GM10248 (cell line): ENCODE measurements around the gene PAQR4.

Experiments
- CTCF ChIA-PET: fragments of 300-600 bp; sonication (Branson Sonifier 250); formaldehyde crosslinking; extraction: SDS; loops from one replicate; lab custom pipeline; 2021; ENCODE audit warnings: antibody characterized with exemption; lab: Yijun Ruan, JAX
- POLR2A ChIA-PET: fragments of 350-650 bp; sonication (Branson Sonifier 250); formaldehyde crosslinking; extraction: SDS; loops from one replicate; lab custom pipeline; 2020; ENCODE audit warnings: antibody characterized with exemption; lab: Yijun Ruan, JAX
- DNase-seq: peaks from one replicate; pipeline ENCODE4 v3.0.0; 2012; ENCODE audit errors: extremely low spot score
- TF ChIP-seq, protein P1 (sequence below): IDR thresholded peaks from 2 replicates; pipeline ENCODE4 v1.5.1; 2012; ENCODE audit warnings: mild to moderate bottlenecking, low read depth; ENCODE audit errors: extremely low read depth, missing control alignments, control extremely low read depth

Gene PAQR4

DNA sequence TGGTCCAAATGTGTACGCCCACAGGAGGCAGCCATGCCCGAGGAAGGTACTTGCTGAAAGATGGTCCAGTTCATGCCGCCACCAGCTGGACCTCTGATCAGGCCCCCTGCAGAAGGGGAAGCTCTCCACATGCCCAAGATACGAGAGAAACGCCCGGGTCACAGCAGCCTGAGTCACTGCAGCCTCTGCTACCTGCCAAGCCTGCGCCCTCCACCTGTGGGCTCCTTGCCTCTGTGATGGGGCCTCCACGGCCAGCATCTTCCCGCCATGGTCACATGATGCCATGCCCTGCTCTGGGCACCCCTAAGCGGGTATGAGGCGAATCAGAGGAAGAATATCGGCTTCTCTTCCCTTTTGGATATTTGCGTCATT is 18.8 kb upstream of the PAQR4 start:
- TF ChIP-seq, protein P1, sequence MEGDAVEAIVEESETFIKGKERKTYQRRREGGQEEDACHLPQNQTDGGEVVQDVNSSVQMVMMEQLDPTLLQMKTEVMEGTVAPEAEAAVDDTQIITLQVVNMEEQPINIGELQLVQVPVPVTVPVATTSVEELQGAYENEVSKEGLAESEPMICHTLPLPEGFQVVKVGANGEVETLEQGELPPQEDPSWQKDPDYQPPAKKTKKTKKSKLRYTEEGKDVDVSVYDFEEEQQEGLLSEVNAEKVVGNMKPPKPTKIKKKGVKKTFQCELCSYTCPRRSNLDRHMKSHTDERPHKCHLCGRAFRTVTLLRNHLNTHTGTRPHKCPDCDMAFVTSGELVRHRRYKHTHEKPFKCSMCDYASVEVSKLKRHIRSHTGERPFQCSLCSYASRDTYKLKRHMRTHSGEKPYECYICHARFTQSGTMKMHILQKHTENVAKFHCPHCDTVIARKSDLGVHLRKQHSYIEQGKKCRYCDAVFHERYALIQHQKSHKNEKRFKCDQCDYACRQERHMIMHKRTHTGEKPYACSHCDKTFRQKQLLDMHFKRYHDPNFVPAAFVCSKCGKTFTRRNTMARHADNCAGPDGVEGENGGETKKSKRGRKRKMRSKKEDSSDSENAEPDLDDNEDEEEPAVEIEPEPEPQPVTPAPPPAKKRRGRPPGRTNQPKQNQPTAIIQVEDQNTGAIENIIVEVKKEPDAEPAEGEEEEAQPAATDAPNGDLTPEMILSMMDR: no peak
- no peak for DNase-seq
- CTCF ChIA-PET: interaction anchor here (1.5 kb wide), 1 partner anchor 23 kb away, joined by 4 read pairs; no protein-coding TSS in a partner anchor
- POLR2A ChIA-PET: no interaction called here

DNA sequence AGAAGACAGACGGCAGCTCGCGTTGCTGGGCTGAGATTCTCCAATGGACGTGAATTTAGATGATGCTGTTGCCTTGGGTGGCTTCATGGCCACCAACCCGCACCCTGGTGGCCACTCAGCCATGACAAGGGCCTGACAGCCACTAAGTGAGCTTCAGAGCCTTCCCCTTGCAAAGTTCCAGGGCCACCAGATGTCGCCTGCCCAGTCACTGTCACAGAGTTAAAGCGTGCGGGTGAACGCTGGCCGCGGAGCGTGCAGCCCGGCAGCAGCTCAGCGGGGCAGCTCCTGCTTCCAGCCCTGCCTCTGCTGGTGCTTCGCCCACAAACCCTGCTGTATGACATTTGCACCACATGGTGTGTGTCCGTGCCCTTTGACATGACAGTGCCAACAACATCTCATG is 18.4 kb upstream of the PAQR4 start:
- no peak for DNase-seq
- CTCF ChIA-PET: interaction anchor here (1.5 kb wide), 1 partner anchor 24 kb away, joined by 4 read pairs; no protein-coding TSS in a partner anchor
- POLR2A ChIA-PET: no interaction called here
- TF ChIP-seq, protein P1: no peak

DNA sequence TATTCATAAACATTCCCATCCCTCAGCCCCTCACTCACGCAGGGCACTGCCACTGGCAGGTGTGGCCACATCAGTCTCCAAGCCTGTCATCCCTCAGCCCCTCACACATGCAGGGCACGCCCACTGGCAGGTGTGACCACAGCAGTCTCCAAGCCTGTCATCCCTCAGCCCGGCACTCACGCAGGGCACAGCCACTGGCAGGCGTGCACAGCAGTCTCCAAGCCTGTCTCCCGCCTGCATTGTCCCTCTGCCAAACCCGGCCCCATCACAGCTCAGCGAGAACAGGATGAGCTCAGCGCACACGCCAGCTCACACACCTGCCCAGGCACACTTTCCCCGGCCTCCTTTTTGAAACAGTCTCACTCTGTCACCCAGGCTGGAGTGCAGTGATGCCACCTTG is 16.5 kb upstream of the PAQR4 start:
- POLR2A ChIA-PET: no interaction called here
- TF ChIP-seq, protein P1: no peak
- CTCF ChIA-PET: interaction anchor here (0.7 to 2.9 kb wide), 4 partner anchors 9 to 211 kb away, joined by 3 to 11 read pairs (median 6); no protein-coding TSS in a partner anchor
- DNase-seq: no peak

DNA sequence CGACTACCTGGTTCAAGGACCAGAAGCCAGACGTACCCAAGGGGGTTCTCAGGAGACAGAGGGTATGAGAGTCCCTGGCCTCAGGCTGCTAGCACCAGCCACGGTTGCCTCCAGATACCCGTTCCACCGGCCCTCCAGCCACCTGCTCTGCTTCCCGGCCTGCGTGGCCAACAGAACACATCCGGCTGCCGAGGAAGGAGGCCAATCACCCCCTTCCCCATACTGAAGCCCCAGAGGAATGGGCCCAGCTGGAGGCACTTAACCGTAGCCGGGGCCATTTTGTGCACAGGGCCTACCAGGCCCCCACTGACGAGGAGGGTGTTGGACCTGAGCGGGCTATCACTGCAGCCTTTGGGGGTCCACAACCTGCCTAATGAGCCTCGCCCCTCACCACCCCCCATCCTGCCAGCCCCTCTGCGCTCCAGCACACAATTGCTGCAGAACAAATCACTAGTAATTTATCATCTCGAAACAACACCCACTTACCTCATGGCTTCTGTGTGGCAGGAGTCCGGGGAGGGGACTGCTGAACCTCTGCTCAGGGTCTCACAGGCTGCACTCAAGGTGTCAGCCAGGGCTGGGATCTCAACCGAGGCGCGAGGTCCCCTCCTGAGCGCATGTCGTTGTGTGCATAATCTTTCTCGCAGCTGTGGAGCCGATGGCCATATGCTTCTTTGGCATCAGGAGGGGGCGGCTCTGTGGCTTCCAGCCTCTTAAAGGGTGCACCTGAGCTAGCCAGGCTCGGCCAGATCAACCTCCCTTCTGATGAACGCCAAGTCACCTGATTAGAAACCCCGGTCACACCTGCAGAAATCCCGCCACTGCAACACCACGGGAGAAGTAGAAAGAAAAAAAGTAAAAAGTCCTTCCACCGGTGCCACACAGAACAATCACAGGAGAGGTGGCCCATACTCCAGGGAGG is 15.2 kb upstream of the PAQR4 start:
- DNase-seq: no peak
- ChIA-PET POLR2A (interaction anchor here (0.9 kb wide), 1 partner anchor 27 kb away, joined by 3 read pairs; no protein-coding TSS in a partner anchor), CTCF (interaction anchor here (2.5 to 2.9 kb wide), 2 partner anchors 8 to 27 kb away, joined by 10 to 11 read pairs; no protein-coding TSS in a partner anchor)
- TF ChIP-seq, protein P1: no peak

DNA sequence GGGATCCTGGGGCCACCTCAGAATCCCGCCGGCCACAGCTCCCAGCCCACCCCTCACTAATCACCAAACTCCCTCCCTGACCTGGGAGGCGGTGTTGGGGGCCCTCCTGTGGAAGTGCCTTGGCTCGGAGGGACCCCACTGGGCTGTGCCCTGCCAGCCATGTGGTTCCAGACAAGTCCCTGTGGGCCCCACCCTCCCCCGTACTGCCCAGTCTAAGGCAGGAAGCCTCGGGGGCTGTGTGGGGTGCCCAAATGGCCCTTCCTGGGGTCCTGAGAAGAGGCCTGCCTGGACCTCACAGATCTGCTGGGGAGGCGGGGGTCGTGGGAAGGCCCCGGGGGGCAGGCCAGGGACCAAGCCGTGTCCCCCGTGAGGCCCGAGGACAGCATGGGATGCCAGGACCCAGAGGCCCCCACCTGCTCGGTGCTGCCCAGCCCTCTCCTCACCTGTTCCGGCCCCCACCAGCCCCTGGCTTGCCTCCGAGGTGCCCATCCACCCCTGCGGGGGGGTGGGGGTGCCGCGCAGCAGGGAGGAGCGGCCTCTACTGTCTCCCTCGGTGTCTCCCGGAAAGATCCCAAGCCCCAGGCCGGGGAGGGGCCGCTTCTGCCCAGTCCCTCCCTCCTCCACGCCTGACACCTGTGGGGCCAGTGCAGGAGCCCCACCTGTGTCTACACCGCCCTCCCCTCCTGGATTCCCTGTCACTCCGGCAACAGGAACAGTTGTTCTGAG is 14.3 kb upstream of the PAQR4 start:
- ChIA-PET POLR2A (interaction anchor here (0.9 kb wide), 1 partner anchor 28 kb away, joined by 3 read pairs; no protein-coding TSS in a partner anchor), CTCF (interaction anchor here (1.0 to 2.9 kb wide), 2 partner anchors 9 to 28 kb away, joined by 3 to 10 read pairs; no protein-coding TSS in a partner anchor)
- TF ChIP-seq, protein P1: no peak
- DNase-seq: no peak

DNA sequence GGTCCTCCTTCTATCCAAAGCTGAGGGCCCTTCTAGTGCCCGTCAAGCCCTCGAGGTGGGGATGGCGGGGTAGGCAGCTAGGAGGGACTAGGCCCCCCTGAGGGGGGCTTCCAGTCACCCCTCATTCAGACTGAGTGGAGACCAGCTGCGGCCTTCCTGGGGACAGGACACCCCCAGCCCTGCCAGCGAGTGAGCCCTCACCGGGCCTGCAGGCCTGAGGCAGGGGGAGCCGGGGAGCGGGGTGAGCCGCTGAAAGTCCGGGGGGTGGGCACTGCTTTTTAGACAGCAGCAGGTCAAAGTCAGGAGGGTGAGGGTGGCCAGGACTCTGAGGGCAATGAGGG is 13.7 kb upstream of the PAQR4 start:
- TF ChIP-seq, protein P1: no peak
- POLR2A ChIA-PET: no interaction called here
- DNase-seq: no peak
- CTCF ChIA-PET: interaction anchor here (1.0 kb wide), 1 partner anchor 9 kb away, joined by 3 read pairs; no protein-coding TSS in a partner anchor
